HepG2 (cell line): Measurements from ENCODE around the gene ZNF584. TPM values are rescaled to one million over a fixed set of nuclear protein-coding genes. Genes with fewer than 3 reads are reported as not detected.
A peak's percentile ranks its signal among the peaks of the same experiment; 100 is the strongest.

ENCODE experiments used
- ATAC-seq: fragments of 200-7000 bp; cut with Tn5 transposase; 3 replicates; pipeline ENCODE4 v1.9.1; 2020; ENCODE audit warnings: mild to moderate bottlenecking, moderate library complexity
- BruUV-seq: library from RNA; stranded (reverse); fragments of 400-500 nt; replicated peaks from 2 replicates; lab custom pipeline; 2021; lab: Mats Ljungman, UMichigan
- CTCF ChIA-PET: fragments of 300-600 bp; formaldehyde crosslinking; extraction: SDS; loops from one replicate; lab custom pipeline; 2021; ENCODE audit warnings: low total read pairs, inconsistent platforms, low intra/inter-chr PET ratio; lab: Yijun Ruan, JAX
- POLR2A ChIA-PET: fragments of 350-600 bp; sonication (Branson Sonifier 250); formaldehyde crosslinking; loops from one replicate; lab custom pipeline; 2020; ENCODE audit warnings: antibody characterized with exemption, inconsistent platforms; lab: Yijun Ruan, JAX
- DNase-seq: peaks from one replicate; pipeline ENCODE4 v3.0.0-alpha.2; 2015; ENCODE audit warnings: low spot score
- FAIRE-seq: peaks from 3 replicates; lab custom pipeline; 2011; peaks lifted over from hg19 to GRCh38; lab: Jason Lieb, UNC
- H2AFZ ChIP-seq: one replicate; pipeline ENCODE4 v1.6.1; 2011; ENCODE audit warnings: low read length, inconsistent platforms
- H3K27ac ChIP-seq: fragments of 300-600 bp; 3 replicates; pipeline ENCODE4 v1.8.0; 2011; ENCODE audit warnings: mixed run types, mild to moderate bottlenecking, mixed read lengths, low read length, inconsistent platforms; ENCODE audit not compliant: insufficient read depth; ENCODE audit errors: extremely low read length
- H3K27me3 ChIP-seq, 2 experiments: fragments of 200-600 bp in 1 of 2; 2 replicates in 1 of 2; 3 replicates in 1 of 2; pipeline versions ENCODE4 v1.6.0 to v1.8.0; 2011; ENCODE audit warnings: low read length in 2 of 2, mild to moderate bottlenecking in 2 of 2, moderate library complexity in 2 of 2, inconsistent platforms in 1 of 2; ENCODE audit not compliant: insufficient read depth in 2 of 2, control insufficient read depth in 1 of 2
- H3K36me3 ChIP-seq, 2 experiments: fragments of 200-600 bp in 1 of 2; replicated peaks in 1 of 2; 2 replicates in 1 of 2; 3 replicates in 1 of 2; pipeline versions ENCODE4 v1.5.1 to v1.8.0; 2011; ENCODE audit warnings: low read length in 2 of 2, inconsistent platforms in 1 of 2; ENCODE audit not compliant: insufficient read depth in 2 of 2, control insufficient read depth in 1 of 2
- H3K4me1 ChIP-seq: 2 replicates; pipeline ENCODE4 v1.5.1; 2012; ENCODE audit warnings: low read length, inconsistent platforms; ENCODE audit not compliant: insufficient read depth
- H3K4me2 ChIP-seq: 2 replicates; pipeline ENCODE4 v1.6.0; 2011; ENCODE audit warnings: low read depth, low read length, inconsistent platforms
- H3K4me3 ChIP-seq, 3 experiments: fragments of 200-600 bp in 1 of 3; sonication (generic), shearing (Covaris generic) in 1 of 3; replicated peaks in 1 of 3; 2 replicates each; pipeline ENCODE4 v1.5.1; 2011 to 2016; ENCODE audit warnings: low read length in 3 of 3, inconsistent platforms in 2 of 3, low read depth in 2 of 3, mild to moderate bottlenecking in 2 of 3, control low read depth in 1 of 3, mixed read lengths in 1 of 3; ENCODE audit not compliant: insufficient read depth in 1 of 3
- H3K79me2 ChIP-seq: one replicate; pipeline ENCODE4 v1.6.1; 2011; ENCODE audit warnings: low read length, inconsistent platforms; ENCODE audit not compliant: insufficient read depth
- H3K9ac ChIP-seq: 2 replicates; pipeline ENCODE4 v1.6.0; 2011; ENCODE audit warnings: mild to moderate bottlenecking, low read depth, low read length, inconsistent platforms; ENCODE audit not compliant: insufficient read depth
- H3K9me3 ChIP-seq: 2 replicates; pipeline ENCODE4 v1.5.1; 2012; ENCODE audit warnings: mild to moderate bottlenecking, low read length
- H4K20me1 ChIP-seq: 2 replicates; pipeline ENCODE4 v1.6.0; 2011; ENCODE audit warnings: inconsistent platforms, mild to moderate bottlenecking, low read length, moderate library complexity; ENCODE audit not compliant: insufficient read depth
- ATAD3A ChIP-seq: sonication (generic); formaldehyde crosslinking; IDR thresholded peaks from 2 replicates; pipeline ENCODE4 v1.4.0; 2020; ENCODE audit warnings: missing genetic modification reagents
- TOE1 ChIP-seq: sonication (generic); formaldehyde crosslinking; IDR thresholded peaks from 2 replicates; pipeline ENCODE4 v1.4.0; 2020; ENCODE audit warnings: mild to moderate bottlenecking, missing genetic modification reagents
- ZNF44 ChIP-seq: sonication (generic); formaldehyde crosslinking; IDR thresholded peaks from 2 replicates; pipeline ENCODE4 v1.5.1; 2020; ENCODE audit warnings: mild to moderate bottlenecking, missing genetic modification reagents
- ZNF563 ChIP-seq: sonication (generic); formaldehyde crosslinking; IDR thresholded peaks from 2 replicates; pipeline ENCODE4 v1.8.0; 2022; ENCODE audit warnings: mild to moderate bottlenecking, moderate library complexity, missing genetic modification reagents
- WGBS: methylation state at CpG from one replicate; pipeline ENCODE4 v1.1.6; 2017; ENCODE audit warnings: low lambda C conversion rate; 5-methylcytosine and 5-hydroxymethylcytosine counted together
- in situ Hi-C: cut with HindIII; loops from 2 replicates; pipeline ENCODE4 v1.10.0; 2017; ENCODE audit warnings: low pct_unique_long_range_greater_than_20kb; ENCODE audit not compliant: extremely low pct_ligation_motif_present
- intact Hi-C: fragments of 100-400 bp; cut with micrococcal nuclease; formaldehyde crosslinking; loops from one replicate; pipeline ENCODE4 v1.10.0; 2022; ENCODE audit not compliant: unreplicated experiment
- polyA plus RNA-seq, 8 experiments: library from polyadenylated mRNA; depleted of rRNA in 3 of 8; stranded (reverse) in 7 of 8; unstranded in 1 of 8; fragments of >200 nt; fragmentation: Illumina TruSeq in 4 of 8; extraction: Trizol in 4 of 8; gene quantifications; 2 replicates each; pipeline versions ENCODE4 v1.2.1 to v1.2.3, GENCODE V29; 2011 to 2016; ENCODE audit warnings: low read depth in 4 of 8, missing spikeins in 1 of 8, mixed read lengths in 1 of 8; ENCODE audit not compliant: insufficient read depth in 1 of 8
- total RNA-seq, 5 experiments: library from RNA; depleted of rRNA; stranded (reverse); fragments of >200 nt; fragmentation: Illumina TruSeq; extraction: Trizol; gene quantifications; 2 replicates each; pipeline ENCODE4 v1.2.3, GENCODE V29; 2016; ENCODE audit warnings: low read depth in 1 of 5
- TF ChIP-seq, protein P1 (sequence below): sonication (generic); formaldehyde crosslinking; IDR thresholded peaks from 2 replicates; pipeline ENCODE4 v1.4.0; 2020; ENCODE audit warnings: mild to moderate bottlenecking, missing genetic modification reagents
- TF ChIP-seq, protein P2 (sequence below), 2 experiments: sonication (generic) in 1 of 2; formaldehyde crosslinking in 1 of 2; IDR thresholded peaks; 2 replicates each; pipeline versions ENCODE4 v1.6.1 to v1.9.0; 2014 to 2022; ENCODE audit warnings: antibody characterized with exemption in 1 of 2, borderline replicate concordance in 1 of 2, inconsistent platforms in 1 of 2, low read depth in 1 of 2, missing genetic modification reagents in 1 of 2
- TF ChIP-seq, protein P3 (sequence below), 2 experiments: fragments of 450-650 bp in 1 of 2; sonication (generic) in 1 of 2; formaldehyde crosslinking; IDR thresholded peaks; 2 replicates each; pipeline versions ENCODE4 v1.5.0 to v1.8.0; 2020 to 2022; ENCODE audit warnings: mild to moderate bottlenecking in 1 of 2, missing genetic modification reagents in 1 of 2
- TF ChIP-seq, protein P4 (sequence below): sonication (generic); formaldehyde crosslinking; IDR thresholded peaks from 2 replicates; pipeline ENCODE4 v1.5.1; 2020; ENCODE audit warnings: missing genetic modification reagents, mild to moderate bottlenecking, borderline replicate concordance
- TF ChIP-seq, protein P5 (sequence below): sonication (generic); formaldehyde crosslinking; IDR thresholded peaks from 2 replicates; pipeline ENCODE4 v1.8.1; 2023; ENCODE audit warnings: mild to moderate bottlenecking, moderate library complexity, missing genetic modification reagents

Gene ZNF584
- total and polyA plus RNA-seq, 2 of the 13 experiments (the other 11 are each of a cell fraction or from before 2014, with no cell fraction given), result 2.4 to 7.0 TPM

DNA sequence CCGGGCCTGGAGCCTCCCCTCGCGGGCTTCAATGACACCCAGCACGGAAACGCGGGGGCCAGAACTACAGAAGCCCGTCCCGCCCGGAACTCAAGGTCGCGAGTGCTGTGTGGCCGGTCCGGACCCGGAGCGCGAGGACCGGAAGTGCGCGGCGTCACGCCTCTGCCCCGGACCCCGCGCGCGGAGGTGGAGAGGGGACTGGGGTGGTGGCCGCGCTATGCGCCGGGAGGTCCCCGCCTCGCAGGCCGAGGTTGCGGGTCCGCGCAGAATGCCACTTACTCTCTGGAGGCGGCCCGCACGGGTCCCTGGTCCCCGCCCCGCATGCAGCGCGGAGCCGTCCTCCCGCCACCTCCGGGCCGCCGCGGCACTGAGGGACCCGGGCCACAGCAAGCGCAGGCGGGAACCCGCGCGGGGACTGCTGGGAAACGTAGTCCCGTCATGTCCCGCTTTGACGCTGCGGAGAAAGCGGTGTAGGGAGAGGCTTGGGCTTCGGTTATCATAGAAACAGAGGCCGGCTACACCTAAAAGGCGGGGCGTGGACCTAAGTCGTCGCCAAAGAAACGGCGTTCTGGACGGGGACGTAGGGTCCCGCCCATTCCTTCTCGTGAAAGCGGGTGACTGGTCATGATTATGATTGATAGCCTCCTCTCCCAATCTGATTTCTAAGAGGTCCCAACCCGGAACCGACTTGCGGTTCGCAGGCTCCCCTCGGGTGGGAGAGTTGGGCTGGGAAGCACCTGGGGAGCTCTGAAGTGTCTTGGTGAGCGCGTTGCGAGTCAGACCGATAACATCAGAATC, 27.6 kb upstream of the ZNF584 start, which contains the start of gene ZNF837:
ZNF837 (minus strand) TSS at position 369 of the 798 bp plus-strand sequence. CDS start 11,698 bp downstream, outside the sequence.
- FAIRE-seq, result peak; percentile 93
- ChIA-PET CTCF (no interaction called here), POLR2A (interaction anchor here (0.5 to 3.7 kb wide), 8 partner anchors 18 to 198 kb away, joined by 3 to 33 read pairs (median 4); partner anchors contain the start of genes ZBTB45, ZNF274, ZNF497 and ZNF584)
- Histone ChIP-seq H4K20me1 (no peaks in the 10 kb centered on the region), H3K9ac (peak within 1 kb of the TSS; percentile 84), H2AFZ (no peak within 1 kb of the TSS), H3K4me1 (peaks cover 31% of the 10 kb centered on the region), H3K9me3 (no peaks in the 10 kb centered on the region), H3K27me3 (no peaks in the 10 kb centered on the region), H3K79me2 (peaks cover 6% of the 10 kb centered on the region), H3K4me2 (peak within 1 kb of the TSS; percentile 100), H3K4me3 (peak within 1 kb of the TSS; percentile 56 to 81 (median 74)), H3K27ac (peak within 1 kb of the TSS; percentile 86), H3K36me3 (no peaks in the 10 kb centered on the region)
- WGBS, result 0% methylated on average over 24 of the region's 83 CpGs
- ATAC-seq, result peak; percentile 90
- TSS peak; percentile 81 for BruUV-seq
- in situ Hi-C loops, result no loop called here
- peak; percentile 99 for DNase-seq
- intact Hi-C loops, result loop anchor here (2.0 kb wide), 1 partner anchor 18 kb away; the partner anchor contains the start of gene ZNF497
- TF ChIP-seq ATAD3A (CRISPR knock-in tag) (0 out of 2 replicates have a peak, but pooled peaks have one; percentile 26), TOE1 (CRISPR knock-in tag) (peak; percentile 54; the same call in 1 of the 2 replicates), ZNF44 (CRISPR knock-in tag) (no peak), ZNF563 (CRISPR knock-in tag) (peak; percentile 90; the same call in 1 of the 2 replicates)
- TF ChIP-seq, protein P1, sequence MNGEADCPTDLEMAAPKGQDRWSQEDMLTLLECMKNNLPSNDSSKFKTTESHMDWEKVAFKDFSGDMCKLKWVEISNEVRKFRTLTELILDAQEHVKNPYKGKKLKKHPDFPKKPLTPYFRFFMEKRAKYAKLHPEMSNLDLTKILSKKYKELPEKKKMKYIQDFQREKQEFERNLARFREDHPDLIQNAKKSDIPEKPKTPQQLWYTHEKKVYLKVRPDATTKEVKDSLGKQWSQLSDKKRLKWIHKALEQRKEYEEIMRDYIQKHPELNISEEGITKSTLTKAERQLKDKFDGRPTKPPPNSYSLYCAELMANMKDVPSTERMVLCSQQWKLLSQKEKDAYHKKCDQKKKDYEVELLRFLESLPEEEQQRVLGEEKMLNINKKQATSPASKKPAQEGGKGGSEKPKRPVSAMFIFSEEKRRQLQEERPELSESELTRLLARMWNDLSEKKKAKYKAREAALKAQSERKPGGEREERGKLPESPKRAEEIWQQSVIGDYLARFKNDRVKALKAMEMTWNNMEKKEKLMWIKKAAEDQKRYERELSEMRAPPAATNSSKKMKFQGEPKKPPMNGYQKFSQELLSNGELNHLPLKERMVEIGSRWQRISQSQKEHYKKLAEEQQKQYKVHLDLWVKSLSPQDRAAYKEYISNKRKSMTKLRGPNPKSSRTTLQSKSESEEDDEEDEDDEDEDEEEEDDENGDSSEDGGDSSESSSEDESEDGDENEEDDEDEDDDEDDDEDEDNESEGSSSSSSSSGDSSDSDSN (CRISPR knock-in tag), result peak; percentile 95
- TF ChIP-seq, protein P2, sequence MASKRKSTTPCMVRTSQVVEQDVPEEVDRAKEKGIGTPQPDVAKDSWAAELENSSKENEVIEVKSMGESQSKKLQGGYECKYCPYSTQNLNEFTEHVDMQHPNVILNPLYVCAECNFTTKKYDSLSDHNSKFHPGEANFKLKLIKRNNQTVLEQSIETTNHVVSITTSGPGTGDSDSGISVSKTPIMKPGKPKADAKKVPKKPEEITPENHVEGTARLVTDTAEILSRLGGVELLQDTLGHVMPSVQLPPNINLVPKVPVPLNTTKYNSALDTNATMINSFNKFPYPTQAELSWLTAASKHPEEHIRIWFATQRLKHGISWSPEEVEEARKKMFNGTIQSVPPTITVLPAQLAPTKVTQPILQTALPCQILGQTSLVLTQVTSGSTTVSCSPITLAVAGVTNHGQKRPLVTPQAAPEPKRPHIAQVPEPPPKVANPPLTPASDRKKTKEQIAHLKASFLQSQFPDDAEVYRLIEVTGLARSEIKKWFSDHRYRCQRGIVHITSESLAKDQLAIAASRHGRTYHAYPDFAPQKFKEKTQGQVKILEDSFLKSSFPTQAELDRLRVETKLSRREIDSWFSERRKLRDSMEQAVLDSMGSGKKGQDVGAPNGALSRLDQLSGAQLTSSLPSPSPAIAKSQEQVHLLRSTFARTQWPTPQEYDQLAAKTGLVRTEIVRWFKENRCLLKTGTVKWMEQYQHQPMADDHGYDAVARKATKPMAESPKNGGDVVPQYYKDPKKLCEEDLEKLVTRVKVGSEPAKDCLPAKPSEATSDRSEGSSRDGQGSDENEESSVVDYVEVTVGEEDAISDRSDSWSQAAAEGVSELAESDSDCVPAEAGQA (IDR thresholded peaks at IDR 0.05; ENCODE audit: low read depth), result peak; percentile 92
- TF ChIP-seq, protein P2 (CRISPR knock-in tag; IDR thresholded peaks at IDR 0.05; ENCODE audit: borderline replicate concordance), result 0 out of 2 replicates have a peak, but pooled peaks have one; percentile 28
- TF ChIP-seq, protein P3, sequence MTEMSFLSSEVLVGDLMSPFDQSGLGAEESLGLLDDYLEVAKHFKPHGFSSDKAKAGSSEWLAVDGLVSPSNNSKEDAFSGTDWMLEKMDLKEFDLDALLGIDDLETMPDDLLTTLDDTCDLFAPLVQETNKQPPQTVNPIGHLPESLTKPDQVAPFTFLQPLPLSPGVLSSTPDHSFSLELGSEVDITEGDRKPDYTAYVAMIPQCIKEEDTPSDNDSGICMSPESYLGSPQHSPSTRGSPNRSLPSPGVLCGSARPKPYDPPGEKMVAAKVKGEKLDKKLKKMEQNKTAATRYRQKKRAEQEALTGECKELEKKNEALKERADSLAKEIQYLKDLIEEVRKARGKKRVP (CRISPR knock-in tag; IDR thresholded peaks at IDR 0.05), result no peak
- TF ChIP-seq, protein P4, sequence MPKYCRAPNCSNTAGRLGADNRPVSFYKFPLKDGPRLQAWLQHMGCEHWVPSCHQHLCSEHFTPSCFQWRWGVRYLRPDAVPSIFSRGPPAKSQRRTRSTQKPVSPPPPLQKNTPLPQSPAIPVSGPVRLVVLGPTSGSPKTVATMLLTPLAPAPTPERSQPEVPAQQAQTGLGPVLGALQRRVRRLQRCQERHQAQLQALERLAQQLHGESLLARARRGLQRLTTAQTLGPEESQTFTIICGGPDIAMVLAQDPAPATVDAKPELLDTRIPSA (CRISPR knock-in tag), result no peak; the same call in 1 of the 2 replicates
- TF ChIP-seq, protein P5, sequence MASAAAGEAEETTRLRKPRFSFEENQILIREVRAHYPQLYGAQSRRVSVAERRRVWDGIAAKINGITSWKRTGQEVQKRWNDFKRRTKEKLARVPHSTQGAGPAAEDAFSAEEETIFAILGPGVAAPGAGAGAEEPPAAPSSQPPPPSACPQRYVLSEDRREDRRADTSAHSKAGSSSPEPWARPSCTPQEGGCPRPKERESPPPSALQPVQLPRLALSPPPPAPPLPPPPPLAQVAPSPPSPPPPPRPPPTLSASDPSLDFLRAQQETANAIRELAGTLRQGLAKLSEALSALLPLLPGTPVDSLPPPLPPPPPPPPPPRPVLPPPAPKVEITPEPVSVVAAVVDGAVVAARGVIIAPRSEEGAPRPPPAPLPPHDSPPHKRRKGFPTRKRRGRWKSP (CRISPR knock-in tag), result peak; percentile 81
